Measurements from ENCODE around the gene RNF113B. TPM values are rescaled to one million over a fixed set of nuclear protein-coding genes. Genes with fewer than 3 reads are reported as not detected.

RNF113B gene
- total and polyA plus RNA-seq, 2 of the 4 experiments (the other 2 are of a cell fraction), result not detected

DNA sequence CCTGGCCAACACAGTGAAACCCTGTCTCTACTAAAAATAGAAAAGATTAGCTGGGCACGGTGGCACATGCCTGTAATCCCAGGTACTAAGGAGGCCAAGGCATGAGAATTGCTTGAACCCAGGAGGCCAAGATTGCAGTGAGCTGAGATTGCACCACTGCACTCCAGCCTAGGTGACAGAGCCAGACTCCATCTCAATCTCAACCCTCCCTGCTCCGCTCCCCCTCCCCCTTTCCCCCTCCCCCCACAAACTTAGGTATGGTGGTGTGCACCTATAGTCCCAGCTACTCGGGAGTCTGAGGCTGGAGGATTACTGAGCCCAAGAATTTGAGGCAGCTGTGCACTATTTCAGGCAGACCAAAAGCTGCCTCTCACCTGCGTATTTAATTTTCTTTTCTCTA lies 21.6 kb upstream of the RNF113B start (continued):
- TF ChIP-seq, protein P1, sequence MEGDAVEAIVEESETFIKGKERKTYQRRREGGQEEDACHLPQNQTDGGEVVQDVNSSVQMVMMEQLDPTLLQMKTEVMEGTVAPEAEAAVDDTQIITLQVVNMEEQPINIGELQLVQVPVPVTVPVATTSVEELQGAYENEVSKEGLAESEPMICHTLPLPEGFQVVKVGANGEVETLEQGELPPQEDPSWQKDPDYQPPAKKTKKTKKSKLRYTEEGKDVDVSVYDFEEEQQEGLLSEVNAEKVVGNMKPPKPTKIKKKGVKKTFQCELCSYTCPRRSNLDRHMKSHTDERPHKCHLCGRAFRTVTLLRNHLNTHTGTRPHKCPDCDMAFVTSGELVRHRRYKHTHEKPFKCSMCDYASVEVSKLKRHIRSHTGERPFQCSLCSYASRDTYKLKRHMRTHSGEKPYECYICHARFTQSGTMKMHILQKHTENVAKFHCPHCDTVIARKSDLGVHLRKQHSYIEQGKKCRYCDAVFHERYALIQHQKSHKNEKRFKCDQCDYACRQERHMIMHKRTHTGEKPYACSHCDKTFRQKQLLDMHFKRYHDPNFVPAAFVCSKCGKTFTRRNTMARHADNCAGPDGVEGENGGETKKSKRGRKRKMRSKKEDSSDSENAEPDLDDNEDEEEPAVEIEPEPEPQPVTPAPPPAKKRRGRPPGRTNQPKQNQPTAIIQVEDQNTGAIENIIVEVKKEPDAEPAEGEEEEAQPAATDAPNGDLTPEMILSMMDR (conservative IDR thresholded peaks at IDR 0.05; ENCODE audit: low read depth, low read length), result no peak
- no peak for TF ChIP-seq POLR2A (IDR thresholded peaks at IDR 0.05; ENCODE audit: low read depth, low read length)
- no peak for TF ChIP-seq ELK1 (IDR thresholded peaks at IDR 0.05; ENCODE audit: borderline replicate concordance, low read depth, low read length)
